Keratinocyte (primary cell): ENCODE data around the gene ADGRV1. TPM values are rescaled to one million over a fixed set of nuclear protein-coding genes. Genes with fewer than 3 reads are reported as not detected.

ENCODE experiments used
- DNase-seq: peaks from one replicate; pipeline ENCODE4 v3.0.0-alpha.2; 2011; ENCODE audit warnings: low read depth, missing footprints, low spot score
- FAIRE-seq: peaks from 2 replicates; lab custom pipeline; 2011; peaks lifted over from hg19 to GRCh38; lab: Jason Lieb, UNC
- H2AFZ ChIP-seq: 2 replicates; pipeline ENCODE4 v1.6.0; 2012; ENCODE audit warnings: low read length, control low read depth, inconsistent platforms; ENCODE audit not compliant: control insufficient read depth
- H3K27ac ChIP-seq: 2 replicates; pipeline ENCODE4 v1.5.1; 2011; ENCODE audit warnings: low read length; ENCODE audit not compliant: control insufficient read depth, insufficient read depth
- H3K27me3 ChIP-seq: 3 replicates; pipeline ENCODE4 v1.6.0; 2011; ENCODE audit warnings: low read length; ENCODE audit not compliant: control insufficient read depth, insufficient read depth; ENCODE audit errors: extremely low read depth
- H3K36me3 ChIP-seq, 2 experiments: 2 replicates in 1 of 2; 3 replicates in 1 of 2; pipeline ENCODE4 v1.5.1; 2011; ENCODE audit warnings: low read length in 2 of 2, mild to moderate bottlenecking in 1 of 2; ENCODE audit not compliant: control insufficient read depth in 2 of 2, insufficient read depth in 2 of 2; ENCODE audit errors: extremely low read depth in 1 of 2
- H3K4me1 ChIP-seq: 3 replicates; pipeline ENCODE4 v1.5.1; 2011; ENCODE audit warnings: low read length; ENCODE audit not compliant: control insufficient read depth, insufficient read depth; ENCODE audit errors: extremely low read depth
- H3K4me2 ChIP-seq: 3 replicates; pipeline ENCODE4 v1.6.0; 2011; ENCODE audit warnings: low read depth, low read length; ENCODE audit not compliant: control insufficient read depth, insufficient read depth; ENCODE audit errors: extremely low read depth
- H3K4me3 ChIP-seq, 3 experiments: fragments of 200-600 bp in 1 of 3; sonication (generic) in 1 of 3; 2 replicates in 2 of 3; 3 replicates in 1 of 3; pipeline ENCODE4 v1.5.1; 2011 to 2016; ENCODE audit warnings: low read length in 3 of 3, mild to moderate bottlenecking in 3 of 3, control low read depth in 2 of 3, inconsistent platforms in 1 of 3, low read depth in 1 of 3, mixed read lengths in 1 of 3, mixed run types in 1 of 3, moderate library complexity in 1 of 3; ENCODE audit not compliant: control insufficient read depth in 2 of 3, insufficient read depth in 2 of 3; ENCODE audit errors: extremely low read depth in 1 of 3
- H3K79me2 ChIP-seq: 2 replicates; pipeline ENCODE4 v1.6.0; 2012; ENCODE audit warnings: low read length; ENCODE audit not compliant: control insufficient read depth, insufficient read depth
- H3K9ac ChIP-seq: 3 replicates; pipeline ENCODE4 v1.6.0; 2011; ENCODE audit warnings: low read length; ENCODE audit not compliant: control insufficient read depth, insufficient read depth; ENCODE audit errors: extremely low read depth
- H3K9me1 ChIP-seq: 3 replicates; pipeline ENCODE4 v1.6.0; 2011; ENCODE audit warnings: low read length; ENCODE audit not compliant: control insufficient read depth, insufficient read depth; ENCODE audit errors: extremely low read depth
- H3K9me3 ChIP-seq: 2 replicates; pipeline ENCODE4 v1.5.1; 2012; ENCODE audit warnings: low read depth, low read length; ENCODE audit not compliant: control insufficient read depth
- H4K20me1 ChIP-seq: 3 replicates; pipeline ENCODE4 v1.6.0; 2011; ENCODE audit warnings: low read length; ENCODE audit not compliant: control insufficient read depth, insufficient read depth; ENCODE audit errors: extremely low read depth
- CTCF ChIP-seq, 3 experiments: IDR thresholded peaks in 1 of 3; conservative IDR thresholded peaks in 1 of 3; optimal IDR thresholded peaks in 1 of 3; 2 replicates in 2 of 3; 3 replicates in 1 of 3; pipeline versions ENCODE3 to v1.5.1; 2011; ENCODE audit warnings: low read length in 3 of 3, mild to moderate bottlenecking in 3 of 3, moderate library complexity in 2 of 3, control low read depth in 1 of 3, inconsistent platforms in 1 of 3; ENCODE audit not compliant: insufficient read depth in 2 of 3; ENCODE audit errors: extremely low read depth in 1 of 3
- EZH2 ChIP-seq: IDR thresholded peaks from one replicate; pipeline ENCODE4 v1.6.1; 2012; ENCODE audit warnings: inconsistent platforms, mild to moderate bottlenecking, low read length, moderate library complexity
- dilution Hi-C: fragments of 300-500 bp; cut with MboI; formaldehyde crosslinking; loops from one replicate; pipeline ENCODE4 v1.7.0; 2020; ENCODE audit warnings: low sequenced_read_pairs; ENCODE audit not compliant: extremely low pct_ligation_motif_present
- polyA plus RNA-seq, 5 experiments: library from polyadenylated mRNA; depleted of rRNA in 3 of 5; stranded (reverse) in 3 of 5; stranded (forward) in 1 of 5; unstranded in 1 of 5; fragments of >200 nt; gene quantifications; 1 replicate in 1 of 5; 2 replicates in 3 of 5; 3 replicates in 1 of 5; pipeline versions ENCODE4 v1.2.1 to v1.2.3, GENCODE V29; 2011 to 2012; ENCODE audit warnings: missing spikeins in 2 of 5, low read depth in 1 of 5, low replicate concordance in 1 of 5

The ADGRV1 gene
- polyA plus RNA-seq, 1 donor (not counting 4 experiments of a cell fraction or from before 2014, with no cell fraction given), result 0.05 TPM

DNA sequence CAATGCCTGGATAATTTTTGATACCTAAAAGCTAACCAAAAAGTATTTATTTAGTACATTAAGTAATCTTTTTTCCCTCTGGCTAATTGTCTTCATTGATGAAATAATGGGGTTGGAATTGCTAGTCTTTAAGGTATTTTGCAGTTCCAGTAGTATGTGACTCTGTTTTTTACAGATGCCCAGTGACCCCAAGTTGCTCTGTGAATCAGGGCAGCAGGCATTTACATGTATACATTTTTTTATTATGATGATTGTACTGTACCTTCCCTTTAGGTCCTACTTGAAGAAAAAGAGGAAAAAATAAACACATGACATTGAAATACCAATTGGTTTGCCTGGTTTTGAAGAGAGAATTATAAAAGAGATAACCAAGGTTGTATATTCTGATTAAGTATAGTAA, 385.5 kb downstream of the ADGRV1 start:
- Histone ChIP-seq H3K4me2 (no peak overlapping the region), H3K9me1 (no peaks in the 10 kb centered on the region), H2AFZ (no peak overlapping the region), H3K36me3 (no peaks in the 10 kb centered on the region), H3K9ac (no peak overlapping the region), H3K9me3 (no peaks in the 10 kb centered on the region), H3K4me3 (no peak overlapping the region), H4K20me1 (no peaks in the 10 kb centered on the region), H3K27ac (no peak overlapping the region), H3K79me2 (no peaks in the 10 kb centered on the region), H3K27me3 (no peaks in the 10 kb centered on the region), H3K4me1 (peaks cover 26% of the 10 kb centered on the region)
- no peak for TF ChIP-seq EZH2
- TF ChIP-seq CTCF (optimal IDR thresholded peaks at IDR 0.05 in 1 of 3, IDR thresholded peaks at IDR 0.05 in 1 of 3, conservative IDR thresholded peaks at IDR 0.05 in 1 of 3; ENCODE audit: extremely low read depth in 1 of 3, insufficient read depth in 2 of 3, low read length in 3 of 3), result no peak
- no peak for FAIRE-seq
- no peak for DNase-seq
- dilution Hi-C loops, result no loop called here

- H2AFZ ChIP-seq, result no peak overlapping the region
- H3K4me2 ChIP-seq, result no peak overlapping the region
- no peaks in the 10 kb centered on the region for H3K36me3 ChIP-seq
- H3K9ac ChIP-seq, result no peak overlapping the region
- no peaks in the 10 kb centered on the region for H3K9me1 ChIP-seq
- DNase-seq (no peak), FAIRE-seq (no peak)
- no peak overlapping the region for H3K4me3 ChIP-seq
- peaks cover 12% of the 10 kb centered on the region for H3K4me1 ChIP-seq
- TF ChIP-seq CTCF (optimal IDR thresholded peaks at IDR 0.05 in 1 of 3, IDR thresholded peaks at IDR 0.05 in 1 of 3, conservative IDR thresholded peaks at IDR 0.05 in 1 of 3; ENCODE audit: extremely low read depth in 1 of 3, insufficient read depth in 2 of 3, low read length in 3 of 3) (no peak), EZH2 (no peak)
- no peaks in the 10 kb centered on the region for H3K27me3 ChIP-seq
- H4K20me1 ChIP-seq, result no peaks in the 10 kb centered on the region
- H3K27ac ChIP-seq, result no peak overlapping the region
- no peaks in the 10 kb centered on the region for H3K79me2 ChIP-seq
- H3K9me3 ChIP-seq, result no peaks in the 10 kb centered on the region
- dilution Hi-C loops, result no loop called here
Observed at GRCh38 chr5:90947667-90948066, 389.1 kb downstream of the ADGRV1 start.
